ENCODE results near the gene PIGL. TPM values are rescaled to one million over a fixed set of nuclear protein-coding genes. Genes with fewer than 3 reads are reported as not detected.

The PIGL gene
- total and polyA plus RNA-seq, 2 donors = 16.7 to 31.1 TPM

DNA sequence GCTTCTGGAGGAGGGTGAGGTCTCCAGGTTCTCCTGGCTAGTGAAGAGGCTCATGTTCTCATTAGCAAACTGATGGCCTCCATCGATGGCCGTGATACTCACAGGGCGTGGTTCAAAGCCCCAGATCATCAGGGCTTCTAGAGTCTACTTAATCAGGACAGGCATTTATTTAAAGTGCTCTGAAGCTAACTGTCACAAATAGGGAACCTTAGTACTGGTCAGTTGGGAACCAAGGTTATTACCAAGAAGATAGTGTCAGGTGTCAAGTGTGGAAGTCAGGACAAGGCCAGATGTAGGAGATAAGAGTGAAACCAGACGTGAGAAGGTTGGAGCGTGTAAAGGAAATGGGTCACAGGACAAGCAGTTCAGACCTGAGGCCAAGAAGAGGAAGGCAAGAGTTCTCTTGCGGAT lies 56.9 kb downstream of the PIGL start:
- peaks cover 0 to 2% of the 10 kb centered on the region in 2 donors for H3K36me3 ChIP-seq (ENCODE audit: control insufficient read depth in 2 of 2, insufficient read depth in 2 of 2, low read length in 1 of 2)
- H3K4me3 ChIP-seq (ENCODE audit: low read length in 2 of 2) = no peak overlapping the region
- H3K9me3 ChIP-seq (ENCODE audit: control insufficient read depth in 2 of 2, insufficient read depth in 1 of 2, low read length in 1 of 2) = peaks cover 0 to 3% of the 10 kb centered on the region in 2 donors
- no peak overlapping the region for H3K27ac ChIP-seq (ENCODE audit: low read depth in 1 of 2, low read length in 1 of 2)
- WGBS = 94% methylated on average over 6 of the region's 6 CpGs
- no peaks in the 10 kb centered on the region for H3K27me3 ChIP-seq (ENCODE audit: control insufficient read depth in 2 of 2, insufficient read depth in 1 of 2, low read length in 1 of 2)
- DNase-seq (ENCODE audit: low read depth in 6 of 9, low spot score in 9 of 9) = no peak
- H3K4me1 ChIP-seq (ENCODE audit: control insufficient read depth in 2 of 2, insufficient read depth in 2 of 2, low read length in 2 of 2) = no peaks in the 10 kb centered on the region

- peaks cover 0 to 2% of the 10 kb centered on the region in 2 donors for H3K36me3 ChIP-seq (ENCODE audit: control insufficient read depth in 2 of 2, insufficient read depth in 2 of 2, low read length in 1 of 2)
- H3K4me3 ChIP-seq (ENCODE audit: low read length in 2 of 2) = no peak overlapping the region
- no peak overlapping the region for H3K27ac ChIP-seq (ENCODE audit: low read depth in 1 of 2, low read length in 1 of 2)
- H3K4me1 ChIP-seq (ENCODE audit: control insufficient read depth in 2 of 2, insufficient read depth in 2 of 2, low read length in 2 of 2) = no peaks in the 10 kb centered on the region
- WGBS = 98% methylated on average over 5 of the region's 5 CpGs
- H3K9me3 ChIP-seq (ENCODE audit: control insufficient read depth in 2 of 2, insufficient read depth in 1 of 2, low read length in 1 of 2) = peaks cover 0 to 3% of the 10 kb centered on the region in 2 donors
- DNase-seq (ENCODE audit: low read depth in 6 of 9, low spot score in 9 of 9) = no peak
- no peaks in the 10 kb centered on the region for H3K27me3 ChIP-seq (ENCODE audit: control insufficient read depth in 2 of 2, insufficient read depth in 1 of 2, low read length in 1 of 2)
These were observed 58.0 kb downstream of the PIGL start for GRCh38 chr17:16275024-16275423.

- WGBS = 96% methylated on average over 1 of the region's 1 CpG
- H3K36me3 ChIP-seq (ENCODE audit: control insufficient read depth in 2 of 2, insufficient read depth in 2 of 2, low read length in 1 of 2) = peaks cover 0 to 2% of the 10 kb centered on the region in 2 donors
- H3K4me3 ChIP-seq (ENCODE audit: low read length in 2 of 2) = no peak overlapping the region
- H3K4me1 ChIP-seq (ENCODE audit: control insufficient read depth in 2 of 2, insufficient read depth in 2 of 2, low read length in 2 of 2) = no peaks in the 10 kb centered on the region
- DNase-seq (ENCODE audit: low read depth in 6 of 9, low spot score in 9 of 9) = no peak
- H3K9me3 ChIP-seq (ENCODE audit: control insufficient read depth in 2 of 2, insufficient read depth in 1 of 2, low read length in 1 of 2) = peaks cover 0 to 3% of the 10 kb centered on the region in 2 donors
- H3K27ac ChIP-seq (ENCODE audit: low read depth in 1 of 2, low read length in 1 of 2) = no peak overlapping the region
- H3K27me3 ChIP-seq (ENCODE audit: control insufficient read depth in 2 of 2, insufficient read depth in 1 of 2, low read length in 1 of 2) = no peaks in the 10 kb centered on the region
These were observed 60.2 kb downstream of the PIGL start for GRCh38 chr17:16277163-16277562.

- no peaks in the 10 kb centered on the region for H3K9me3 ChIP-seq (ENCODE audit: control insufficient read depth in 2 of 2, insufficient read depth in 1 of 2, low read length in 1 of 2)
- H3K27ac ChIP-seq (ENCODE audit: low read depth in 1 of 2, low read length in 1 of 2) = no peak overlapping the region
- no peak for DNase-seq (ENCODE audit: low read depth in 6 of 9, low spot score in 9 of 9)
- peaks cover 3 to 13% of the 10 kb centered on the region in 2 donors for H3K4me1 ChIP-seq (ENCODE audit: control insufficient read depth in 2 of 2, insufficient read depth in 2 of 2, low read length in 2 of 2)
- 97% methylated on average over 2 of the region's 2 CpGs for whole genome bisulfite sequencing
- peaks cover 0 to 2% of the 10 kb centered on the region in 2 donors for H3K36me3 ChIP-seq (ENCODE audit: control insufficient read depth in 2 of 2, insufficient read depth in 2 of 2, low read length in 1 of 2)
- no peaks in the 10 kb centered on the region for H3K27me3 ChIP-seq (ENCODE audit: control insufficient read depth in 2 of 2, insufficient read depth in 1 of 2, low read length in 1 of 2)
- no peak overlapping the region for H3K4me3 ChIP-seq (ENCODE audit: low read length in 2 of 2)
These were observed 64.3 kb downstream of the PIGL start for GRCh38 chr17:16281351-16281750.

DNA sequence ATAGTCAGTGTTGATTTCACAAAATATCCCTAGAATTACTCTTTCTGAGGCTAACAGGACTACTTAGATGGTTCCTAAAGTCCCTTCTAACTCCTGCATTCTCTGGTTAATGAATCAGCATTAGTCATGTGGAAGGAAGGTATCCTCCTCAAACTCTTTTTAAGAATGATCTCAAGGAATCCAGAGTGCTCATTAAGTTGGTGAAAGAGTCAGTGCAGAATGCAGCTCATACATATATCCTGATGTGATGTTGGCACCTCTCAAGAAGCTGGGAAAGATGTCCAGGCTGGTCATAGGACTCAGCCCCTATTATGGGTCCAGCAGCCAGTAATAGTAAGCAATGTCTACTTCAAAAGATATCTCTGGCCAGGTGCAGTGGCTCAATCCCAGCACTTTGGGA lies 65.5 kb downstream of the PIGL start:
- peaks cover 13 to 24% of the 10 kb centered on the region in 2 donors for H3K4me1 ChIP-seq (ENCODE audit: control insufficient read depth in 2 of 2, insufficient read depth in 2 of 2, low read length in 2 of 2)
- H3K9me3 ChIP-seq (ENCODE audit: control insufficient read depth in 2 of 2, insufficient read depth in 1 of 2, low read length in 1 of 2) = no peaks in the 10 kb centered on the region
- no peak for DNase-seq (ENCODE audit: low read depth in 6 of 9, low spot score in 9 of 9)

GRCh38 chr17:16283705-16284104 lies 66.7 kb downstream of the PIGL start:
- H3K9me3 ChIP-seq (ENCODE audit: control insufficient read depth in 2 of 2, insufficient read depth in 1 of 2, low read length in 1 of 2) = no peaks in the 10 kb centered on the region
- H3K36me3 ChIP-seq (ENCODE audit: control insufficient read depth in 2 of 2, insufficient read depth in 2 of 2, low read length in 1 of 2) = no peaks in the 10 kb centered on the region
- WGBS = 97% methylated on average over 9 of the region's 9 CpGs
- no peak for DNase-seq (ENCODE audit: low read depth in 6 of 9, low spot score in 9 of 9)
- no peak overlapping the region for H3K4me3 ChIP-seq (ENCODE audit: low read length in 2 of 2)
- H3K27ac ChIP-seq (ENCODE audit: low read depth in 1 of 2, low read length in 1 of 2) = no peak overlapping the region
- no peaks in the 10 kb centered on the region for H3K27me3 ChIP-seq (ENCODE audit: control insufficient read depth in 2 of 2, insufficient read depth in 1 of 2, low read length in 1 of 2)
- H3K4me1 ChIP-seq (ENCODE audit: control insufficient read depth in 2 of 2, insufficient read depth in 2 of 2, low read length in 2 of 2) = peaks cover 18 to 30% of the 10 kb centered on the region in 2 donors

More for the DNA sequence above, 65.5 kb downstream of the PIGL start:
- H3K27me3 ChIP-seq (ENCODE audit: control insufficient read depth in 2 of 2, insufficient read depth in 1 of 2, low read length in 1 of 2) = no peaks in the 10 kb centered on the region
- no peak overlapping the region for H3K4me3 ChIP-seq (ENCODE audit: low read length in 2 of 2)
- H3K36me3 ChIP-seq (ENCODE audit: control insufficient read depth in 2 of 2, insufficient read depth in 2 of 2, low read length in 1 of 2) = peaks cover 0 to 2% of the 10 kb centered on the region in 2 donors
- H3K27ac ChIP-seq (ENCODE audit: low read depth in 1 of 2, low read length in 1 of 2) = no peak overlapping the region

- H3K4me3 ChIP-seq (ENCODE audit: low read length in 2 of 2) = peak overlapping the region; percentile 5 to 23
- H3K27me3 ChIP-seq (ENCODE audit: control insufficient read depth in 2 of 2, insufficient read depth in 1 of 2, low read length in 1 of 2) = no peaks in the 10 kb centered on the region
- peak overlapping the region; percentile 84 to 96 for H3K27ac ChIP-seq (ENCODE audit: low read depth in 1 of 2, low read length in 1 of 2)
- 72% methylated on average over 6 of the region's 6 CpGs for WGBS
- no peaks in the 10 kb centered on the region for H3K9me3 ChIP-seq (ENCODE audit: control insufficient read depth in 2 of 2, insufficient read depth in 1 of 2, low read length in 1 of 2)
- peaks cover 18 to 30% of the 10 kb centered on the region in 2 donors for H3K4me1 ChIP-seq (ENCODE audit: control insufficient read depth in 2 of 2, insufficient read depth in 2 of 2, low read length in 2 of 2)
- no peaks in the 10 kb centered on the region for H3K36me3 ChIP-seq (ENCODE audit: control insufficient read depth in 2 of 2, insufficient read depth in 2 of 2, low read length in 1 of 2)
- DNase-seq (ENCODE audit: low read depth in 6 of 9, low spot score in 9 of 9) = no peak
These were observed 68.6 kb downstream of the PIGL start for GRCh38 chr17:16285646-16286008.

DNA sequence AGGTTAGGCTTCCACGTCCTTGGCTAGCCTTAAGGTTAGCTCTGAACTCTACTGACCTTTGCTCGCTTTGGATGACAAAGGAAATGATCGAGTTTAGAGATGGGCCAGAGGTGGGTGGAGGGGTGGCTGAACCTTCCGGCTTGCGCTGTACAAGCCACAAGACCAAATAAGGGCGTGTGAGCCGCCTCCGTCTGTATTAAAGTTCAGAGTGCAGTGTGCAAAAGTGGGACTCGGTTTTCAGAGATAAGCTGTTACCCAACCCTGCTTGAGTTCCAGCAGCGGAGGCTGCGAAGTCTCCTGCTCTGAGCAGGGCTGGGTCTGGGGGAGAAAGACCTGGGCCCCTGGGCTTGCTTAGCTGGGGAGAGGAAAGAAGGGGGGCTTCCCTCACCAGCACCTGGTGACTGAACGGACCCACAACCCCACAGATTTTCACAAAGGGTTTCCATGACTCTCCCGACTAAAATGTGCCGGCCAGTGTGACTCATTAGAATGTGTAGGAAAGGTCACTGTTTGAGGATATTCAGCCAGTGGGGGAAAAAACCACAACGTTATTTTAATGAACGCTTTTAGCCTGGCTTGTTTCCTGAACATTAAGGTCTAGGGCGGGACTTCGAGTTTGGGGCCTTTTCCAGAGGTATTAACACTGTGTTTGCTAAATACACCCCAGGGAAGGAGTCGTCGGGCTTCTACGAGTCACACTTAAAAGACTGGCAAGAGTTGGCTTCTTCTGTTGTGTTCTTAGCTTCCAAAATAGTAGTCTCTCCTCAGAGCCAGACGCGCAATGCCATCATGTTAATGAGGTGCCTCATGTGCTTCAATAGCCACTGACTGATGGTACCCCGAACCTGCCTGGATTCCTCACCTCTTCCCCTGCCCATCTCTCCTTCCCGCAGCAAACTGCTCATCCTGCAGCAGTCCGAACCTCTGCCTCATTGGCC lies 69.3 kb downstream of the PIGL start:
- Histone ChIP-seq H3K4me1 (ENCODE audit: control insufficient read depth in 2 of 2, insufficient read depth in 2 of 2, low read length in 2 of 2) (peaks cover 18 to 30% of the 10 kb centered on the region in 2 donors), H3K4me3 (ENCODE audit: low read length in 2 of 2) (peak overlapping the region; percentile 5 to 23), H3K36me3 (ENCODE audit: control insufficient read depth in 2 of 2, insufficient read depth in 2 of 2, low read length in 1 of 2) (no peaks in the 10 kb centered on the region), H3K9me3 (ENCODE audit: control insufficient read depth in 2 of 2, insufficient read depth in 1 of 2, low read length in 1 of 2) (no peaks in the 10 kb centered on the region), H3K27ac (ENCODE audit: low read depth in 1 of 2, low read length in 1 of 2) (peak overlapping the region; percentile 84 to 96), H3K27me3 (ENCODE audit: control insufficient read depth in 2 of 2, insufficient read depth in 1 of 2, low read length in 1 of 2) (no peaks in the 10 kb centered on the region)
- peak; percentile 44 to 91 (median 71) for DNase-seq (ENCODE audit: low read depth in 6 of 9, low spot score in 9 of 9)
- 23% methylated on average over 26 of the region's 26 CpGs for WGBS

GRCh38 chr17:16286947-16287562 lies 70.0 kb downstream of the PIGL start:
- no peak overlapping the region for H3K4me3 ChIP-seq (ENCODE audit: low read length in 2 of 2)
- no peaks in the 10 kb centered on the region for H3K27me3 ChIP-seq (ENCODE audit: control insufficient read depth in 2 of 2, insufficient read depth in 1 of 2, low read length in 1 of 2)
- no peak for DNase-seq (ENCODE audit: low read depth in 6 of 9, low spot score in 9 of 9)
- peak overlapping the region; percentile 84 to 96 for H3K27ac ChIP-seq (ENCODE audit: low read depth in 1 of 2, low read length in 1 of 2)
- H3K9me3 ChIP-seq (ENCODE audit: control insufficient read depth in 2 of 2, insufficient read depth in 1 of 2, low read length in 1 of 2) = no peaks in the 10 kb centered on the region
- 83% methylated on average over 10 of the region's 10 CpGs for WGBS
- H3K36me3 ChIP-seq (ENCODE audit: control insufficient read depth in 2 of 2, insufficient read depth in 2 of 2, low read length in 1 of 2) = no peaks in the 10 kb centered on the region
- H3K4me1 ChIP-seq (ENCODE audit: control insufficient read depth in 2 of 2, insufficient read depth in 2 of 2, low read length in 2 of 2) = peaks cover 18 to 31% of the 10 kb centered on the region in 2 donors
